EL (cell line): ENCODE measurements around the gene TBC1D30.

Experiments used
- DNase-seq: peaks from one replicate; pipeline ENCODE4 v3.0.0-alpha.2; 2016

TBC1D30 gene

GRCh38 chr12:64912516-64913255, 88.2 kb downstream of the TBC1D30 start:
- no peak for DNase-seq

DNA sequence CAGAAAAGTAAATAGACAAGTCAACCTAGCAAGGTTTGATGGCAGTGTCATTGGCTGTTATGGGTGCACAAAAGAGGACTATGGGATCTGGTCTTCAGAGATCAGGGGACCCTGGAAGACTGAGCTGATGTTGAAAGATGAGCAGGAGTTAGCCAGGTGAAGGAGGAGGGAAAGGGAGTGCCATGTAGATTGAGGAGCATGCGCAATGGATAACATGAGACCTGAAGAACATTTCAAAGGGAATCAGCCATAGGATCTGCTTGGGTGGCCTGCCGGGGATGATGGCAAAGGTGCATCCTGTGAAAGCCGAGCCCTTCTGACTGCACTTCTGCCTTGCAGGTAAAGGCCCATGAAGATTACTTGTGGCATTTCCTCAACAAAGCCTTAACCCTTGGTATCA, 90.8 kb downstream of the TBC1D30 start:
- DNase-seq: no peak

- no peak for DNase-seq
Measured at GRCh38 chr12:64916411-64917261, 92.2 kb downstream of the TBC1D30 start.

- no peak for DNase-seq
Measured at GRCh38 chr12:64918344-64918743, 93.9 kb downstream of the TBC1D30 start.

DNA sequence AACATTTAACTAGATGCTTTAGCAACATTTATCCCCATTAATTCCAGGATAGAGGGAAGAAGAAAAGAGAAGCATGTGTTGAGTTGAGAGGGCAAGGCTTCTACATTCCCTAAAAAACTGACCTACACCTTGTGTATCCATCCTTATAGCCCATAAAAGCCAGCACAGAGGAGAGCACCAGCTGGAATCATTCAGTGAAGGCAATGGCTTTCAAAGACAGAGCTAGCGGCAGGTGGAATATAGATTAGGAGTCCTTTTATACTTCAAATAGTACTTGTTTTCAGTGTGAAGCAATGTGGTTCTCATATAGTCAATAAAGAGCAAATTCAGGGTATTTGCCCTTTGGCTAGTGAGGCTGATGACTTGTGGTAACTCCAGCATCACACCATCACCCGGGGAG, 94.4 kb downstream of the TBC1D30 start:
- DNase-seq: no peak

- DNase-seq: no peak
Measured at GRCh38 chr12:64922853-64923252, 98.4 kb downstream of the TBC1D30 start.

DNA sequence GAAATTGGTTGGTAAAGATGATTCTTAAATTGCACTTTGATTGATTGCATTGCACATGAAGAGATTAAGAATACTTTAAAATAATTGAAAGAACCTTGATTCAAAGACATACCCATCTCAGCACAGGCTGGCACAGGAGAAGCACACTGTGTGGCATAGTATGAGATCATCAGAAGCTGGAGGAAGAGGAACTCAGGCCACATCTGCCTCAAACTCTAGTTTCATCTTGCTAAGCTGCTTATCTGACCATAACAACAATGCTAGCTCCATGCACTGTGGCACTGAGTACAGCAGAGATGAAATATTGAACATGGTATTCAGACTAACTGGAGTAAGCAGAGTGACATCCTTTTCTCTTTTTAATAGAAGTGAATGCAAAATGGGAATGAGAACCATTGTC, 99.1 kb downstream of the TBC1D30 start:
- DNase-seq: no peak
